AG10803 (cell line): ENCODE results near the gene OXCT1.
"Not testable (repeated sequence)": the region's sequence is repeated elsewhere in the genome, so short reads cannot be mapped to it uniquely, and the experiment has no call there.

Experiments
- DNase-seq: peaks from one replicate; pipeline ENCODE4 v3.0.0; 2010; ENCODE audit warnings: low read depth
- H3K4me3 ChIP-seq: 2 replicates; pipeline ENCODE4 v1.5.1; 2011; ENCODE audit warnings: mild to moderate bottlenecking, low read length, control low read depth
- CTCF ChIP-seq: conservative IDR thresholded peaks from 2 replicates; pipeline ENCODE4 v1.5.1; 2011; ENCODE audit warnings: mild to moderate bottlenecking, low read length, control low read depth, inconsistent platforms

The OXCT1 gene

GRCh38 chr5:41728281-41728680, 141.9 kb downstream of the OXCT1 start:
- no peak overlapping the region for H3K4me3 ChIP-seq
- TF ChIP-seq CTCF, result no peak

DNA sequence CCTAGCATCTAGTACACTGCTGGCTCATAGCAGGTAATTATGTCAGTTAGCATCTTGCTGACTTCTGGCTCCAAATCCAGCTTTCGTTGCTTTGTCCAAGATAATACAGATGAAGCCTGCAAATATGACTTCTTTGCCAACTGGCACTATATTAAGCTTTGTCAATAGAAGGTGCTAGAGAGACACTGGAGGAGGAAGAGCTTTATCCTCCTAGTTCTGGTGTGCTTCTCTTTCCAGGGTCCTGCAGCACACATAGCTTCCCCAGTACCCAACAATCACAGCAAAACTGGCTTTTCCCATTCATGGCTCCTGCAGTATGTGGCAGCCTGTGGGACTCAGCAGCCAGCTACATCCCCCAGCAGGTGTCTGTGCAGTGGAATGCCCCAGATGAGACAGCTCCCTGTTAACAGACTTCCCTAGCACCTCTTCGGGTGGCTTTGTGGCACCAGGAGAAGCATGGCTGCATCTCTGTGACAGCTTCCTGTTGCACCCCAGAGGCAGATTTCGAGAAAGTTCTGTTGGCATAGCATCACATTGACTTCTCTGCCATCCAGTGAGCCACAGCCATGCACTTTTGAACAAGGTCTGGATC, 147.8 kb downstream of the OXCT1 start:
- no peak overlapping the region for H3K4me3 ChIP-seq
- TF ChIP-seq CTCF, result peak; percentile 6; the same call in 1 of the 2 replicates
- no peak for DNase-seq

More at GRCh38 chr5:41728281-41728680, 141.9 kb downstream of the OXCT1 start:
- DNase-seq, result no peak

DNA sequence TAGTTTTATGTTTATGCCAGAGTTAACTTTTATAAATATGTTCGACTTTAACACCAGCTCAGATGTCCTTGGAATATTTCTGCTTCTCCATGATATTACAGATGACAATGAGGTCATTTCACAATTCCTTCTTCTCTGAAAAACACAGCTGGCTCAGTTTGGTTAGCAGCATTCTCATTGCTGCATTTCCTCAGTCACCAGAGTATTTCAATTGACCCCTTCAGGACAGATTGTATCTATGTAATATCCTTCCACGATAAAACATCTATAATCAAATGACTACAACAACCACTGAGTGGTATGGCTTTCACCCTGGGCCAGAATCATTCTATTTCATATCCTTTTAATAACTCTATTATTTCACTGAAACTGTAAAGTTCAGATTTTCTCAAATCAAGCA, 148.7 kb downstream of the OXCT1 start:
- H3K4me3 ChIP-seq, result no peak overlapping the region
- peak; percentile 13 for DNase-seq
- no peak for TF ChIP-seq CTCF

GRCh38 chr5:41716382-41716781, 153.8 kb downstream of the OXCT1 start:
- no peak overlapping the region for H3K4me3 ChIP-seq
- DNase-seq, result no peak
- no peak for TF ChIP-seq CTCF

DNA sequence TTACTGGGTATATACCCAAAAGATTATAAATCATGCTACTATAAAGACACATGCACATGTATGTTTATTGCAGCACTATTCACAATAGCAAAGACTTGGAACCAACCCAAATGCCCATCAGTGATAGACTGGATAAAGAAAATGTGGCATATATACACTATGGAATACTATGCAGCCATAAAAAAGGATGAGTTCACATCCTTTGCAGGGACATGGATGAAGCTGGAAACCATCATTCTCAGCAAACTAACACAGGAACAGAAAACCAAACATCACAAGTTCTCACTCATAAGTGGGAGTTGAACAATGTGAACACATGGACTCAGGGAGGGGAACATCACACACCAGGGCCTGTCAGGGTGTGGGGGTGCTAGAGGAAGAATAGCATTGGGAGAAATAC, 155.8 kb downstream of the OXCT1 start:
- H3K4me3 ChIP-seq, DNase-seq: not testable (repeated sequence)

- DNase-seq, result no peak
- no peak overlapping the region for H3K4me3 ChIP-seq
- TF ChIP-seq CTCF, result no peak
Measured at GRCh38 chr5:41708604-41708940, 161.7 kb downstream of the OXCT1 start.

DNA sequence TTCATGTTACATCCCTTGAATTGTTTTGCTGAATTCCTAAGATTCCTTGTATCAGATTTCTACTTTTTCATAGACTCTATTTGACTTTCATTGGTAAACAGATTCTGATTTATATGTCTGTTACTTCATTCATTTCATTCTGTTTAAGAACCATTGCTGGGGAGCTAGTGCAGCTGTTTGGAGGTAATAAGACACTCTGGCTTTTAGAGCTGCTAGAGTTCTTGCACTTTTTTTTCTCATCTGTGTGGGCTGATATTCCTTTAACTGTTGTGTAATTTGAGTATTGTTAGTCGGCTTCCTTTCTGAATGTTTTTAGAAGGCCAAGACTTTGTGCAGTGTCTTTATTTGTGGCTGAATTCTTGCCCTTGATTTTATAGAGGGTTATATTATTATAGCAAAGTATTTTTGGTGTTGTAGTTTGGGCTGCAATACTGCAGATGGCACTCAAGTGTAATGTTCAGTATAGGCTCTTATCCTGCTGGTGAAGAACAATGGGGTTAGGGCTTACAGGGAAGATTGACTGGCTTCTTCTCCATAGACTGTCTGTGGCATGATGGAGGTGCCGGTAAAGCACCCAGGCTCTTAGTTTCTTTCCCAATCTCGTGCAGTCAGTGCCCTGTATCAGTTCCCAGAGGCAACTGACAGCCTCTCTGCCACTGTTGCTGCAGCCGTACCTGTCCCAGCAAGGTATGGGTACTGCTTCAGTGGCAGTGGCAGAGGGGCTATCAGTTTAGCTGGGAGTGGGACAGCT, 162.2 kb downstream of the OXCT1 start:
- peak; percentile 60 for DNase-seq
- peak; percentile 77 for TF ChIP-seq CTCF
- H3K4me3 ChIP-seq, result no peak overlapping the region
